ENCODE measurements around the gene PTGFRN. TPM values are rescaled to one million over a fixed set of nuclear protein-coding genes. Genes with fewer than 3 reads are reported as not detected.

The PTGFRN gene
- total and polyA plus RNA-seq, 9 donors = 22.9 to 106 (median 65.8) TPM

DNA sequence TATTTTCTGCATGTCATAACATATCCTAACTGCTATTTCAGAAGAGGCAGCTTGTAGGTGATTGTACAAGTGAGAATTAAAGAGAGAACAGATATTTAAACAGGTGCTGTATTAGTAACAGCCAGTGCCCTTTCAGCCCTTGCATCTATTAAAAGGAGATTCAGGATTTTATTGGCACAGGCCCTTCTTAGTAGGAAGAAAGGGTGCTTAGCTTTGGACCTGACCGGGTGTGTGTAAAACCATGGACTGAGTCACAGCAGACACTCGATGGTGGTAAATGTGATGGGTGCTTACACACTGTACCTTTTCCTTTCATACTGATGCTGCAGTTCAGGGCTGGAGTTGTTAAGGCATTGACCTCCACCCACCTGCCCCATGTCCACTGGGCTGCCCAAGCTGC is 79.2 kb downstream of the PTGFRN start:
- Histone ChIP-seq H3K4me3 (no peak overlapping the region), H3K36me3 (no peaks in the 10 kb centered on the region), H3K27ac (no peak overlapping the region), H3K9me3 (no peaks in the 10 kb centered on the region), H3K27me3 (no peaks in the 10 kb centered on the region), H3K4me1 (ENCODE audit: insufficient read depth) (peaks cover 3% of the 10 kb centered on the region)
- 78 to 95% (median 93%) methylated on average over 2 of the region's 2 CpGs for WGBS, 3 donors
- TF ChIP-seq POLR2A (IDR thresholded peaks at IDR 0.05) (no peak), EP300 (IDR thresholded peaks at IDR 0.05) (no peak)
- TF ChIP-seq, protein P1, sequence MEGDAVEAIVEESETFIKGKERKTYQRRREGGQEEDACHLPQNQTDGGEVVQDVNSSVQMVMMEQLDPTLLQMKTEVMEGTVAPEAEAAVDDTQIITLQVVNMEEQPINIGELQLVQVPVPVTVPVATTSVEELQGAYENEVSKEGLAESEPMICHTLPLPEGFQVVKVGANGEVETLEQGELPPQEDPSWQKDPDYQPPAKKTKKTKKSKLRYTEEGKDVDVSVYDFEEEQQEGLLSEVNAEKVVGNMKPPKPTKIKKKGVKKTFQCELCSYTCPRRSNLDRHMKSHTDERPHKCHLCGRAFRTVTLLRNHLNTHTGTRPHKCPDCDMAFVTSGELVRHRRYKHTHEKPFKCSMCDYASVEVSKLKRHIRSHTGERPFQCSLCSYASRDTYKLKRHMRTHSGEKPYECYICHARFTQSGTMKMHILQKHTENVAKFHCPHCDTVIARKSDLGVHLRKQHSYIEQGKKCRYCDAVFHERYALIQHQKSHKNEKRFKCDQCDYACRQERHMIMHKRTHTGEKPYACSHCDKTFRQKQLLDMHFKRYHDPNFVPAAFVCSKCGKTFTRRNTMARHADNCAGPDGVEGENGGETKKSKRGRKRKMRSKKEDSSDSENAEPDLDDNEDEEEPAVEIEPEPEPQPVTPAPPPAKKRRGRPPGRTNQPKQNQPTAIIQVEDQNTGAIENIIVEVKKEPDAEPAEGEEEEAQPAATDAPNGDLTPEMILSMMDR (IDR thresholded peaks at IDR 0.05) = no peak
- DNase-seq = no peak
- intact Hi-C loops (cut with DNase I) = no loop called here

DNA sequence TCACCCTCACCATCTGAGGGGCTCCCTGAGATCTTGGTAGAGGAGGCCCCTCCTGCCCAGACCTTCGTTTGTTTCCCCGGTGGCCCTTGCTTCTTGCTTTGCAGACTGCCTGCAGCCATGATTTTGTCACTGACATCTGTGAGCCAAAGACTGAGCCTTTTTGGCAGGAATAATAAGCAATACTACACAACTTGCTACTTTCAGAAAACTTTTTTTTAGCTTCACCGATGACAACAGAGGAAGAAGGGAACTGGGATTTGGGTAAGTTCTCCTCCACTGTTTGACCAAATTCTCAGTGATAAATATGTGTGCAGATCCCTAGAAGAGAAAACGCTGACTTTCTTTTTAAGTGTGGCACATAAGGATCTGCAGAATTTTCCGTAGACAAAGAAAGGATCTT is 80.1 kb downstream of the PTGFRN start:
- Histone ChIP-seq H3K9me3 (no peaks in the 10 kb centered on the region), H3K36me3 (no peaks in the 10 kb centered on the region), H3K4me1 (ENCODE audit: insufficient read depth) (no peaks in the 10 kb centered on the region), H3K4me3 (no peak overlapping the region), H3K27me3 (no peaks in the 10 kb centered on the region), H3K27ac (no peak overlapping the region)
- WGBS, 3 donors = 85 to 90% (median 89%) methylated on average over 5 of the region's 5 CpGs
- TF ChIP-seq, protein P1 (IDR thresholded peaks at IDR 0.05) = no peak
- no peak for TF ChIP-seq POLR2A (IDR thresholded peaks at IDR 0.05)
- TF ChIP-seq EP300 (IDR thresholded peaks at IDR 0.05) = no peak
- intact Hi-C loops (cut with DNase I) = no loop called here
- DNase-seq = no peak

DNA sequence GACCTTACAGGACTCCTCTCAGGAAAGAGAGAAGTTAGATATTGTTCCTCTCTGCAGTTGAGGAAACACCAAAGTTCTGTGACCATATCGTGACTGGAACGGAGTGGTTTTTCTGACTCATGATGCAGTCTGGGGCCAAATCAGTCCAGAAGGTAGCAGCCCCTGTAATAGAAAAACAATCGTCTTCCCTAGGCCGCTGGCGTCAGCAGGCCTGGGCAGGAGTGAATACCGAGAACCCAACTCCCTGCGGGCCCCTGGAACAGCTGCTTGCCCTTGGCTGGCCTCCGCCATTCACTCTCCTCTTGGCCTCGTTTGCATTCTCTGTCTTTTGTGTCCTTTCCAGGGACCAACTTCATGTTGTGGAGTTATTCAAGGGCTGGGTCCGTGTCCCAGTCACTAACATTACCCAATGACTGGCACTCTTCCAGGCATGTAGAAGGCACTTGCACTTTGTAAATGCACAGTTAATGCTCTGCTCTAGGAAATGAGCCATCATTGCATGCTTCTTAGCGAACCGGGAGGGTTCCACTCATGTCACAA is 81.0 kb downstream of the PTGFRN start:
- H3K9me3 ChIP-seq = no peaks in the 10 kb centered on the region
- 85 to 88% (median 87%) methylated on average over 12 of the region's 12 CpGs for whole genome bisulfite sequencing, 3 donors
- no peaks in the 10 kb centered on the region for H3K27me3 ChIP-seq
- no peak overlapping the region for H3K4me3 ChIP-seq
- no peaks in the 10 kb centered on the region for H3K4me1 ChIP-seq (ENCODE audit: insufficient read depth)
- H3K27ac ChIP-seq = no peak overlapping the region
- DNase-seq = no peak
- intact Hi-C loops (cut with DNase I) = no loop called here
- no peaks in the 10 kb centered on the region for H3K36me3 ChIP-seq
- TF ChIP-seq, protein P1 (IDR thresholded peaks at IDR 0.05) = no peak
- TF ChIP-seq POLR2A (IDR thresholded peaks at IDR 0.05) (no peak), EP300 (IDR thresholded peaks at IDR 0.05) (no peak)

DNA sequence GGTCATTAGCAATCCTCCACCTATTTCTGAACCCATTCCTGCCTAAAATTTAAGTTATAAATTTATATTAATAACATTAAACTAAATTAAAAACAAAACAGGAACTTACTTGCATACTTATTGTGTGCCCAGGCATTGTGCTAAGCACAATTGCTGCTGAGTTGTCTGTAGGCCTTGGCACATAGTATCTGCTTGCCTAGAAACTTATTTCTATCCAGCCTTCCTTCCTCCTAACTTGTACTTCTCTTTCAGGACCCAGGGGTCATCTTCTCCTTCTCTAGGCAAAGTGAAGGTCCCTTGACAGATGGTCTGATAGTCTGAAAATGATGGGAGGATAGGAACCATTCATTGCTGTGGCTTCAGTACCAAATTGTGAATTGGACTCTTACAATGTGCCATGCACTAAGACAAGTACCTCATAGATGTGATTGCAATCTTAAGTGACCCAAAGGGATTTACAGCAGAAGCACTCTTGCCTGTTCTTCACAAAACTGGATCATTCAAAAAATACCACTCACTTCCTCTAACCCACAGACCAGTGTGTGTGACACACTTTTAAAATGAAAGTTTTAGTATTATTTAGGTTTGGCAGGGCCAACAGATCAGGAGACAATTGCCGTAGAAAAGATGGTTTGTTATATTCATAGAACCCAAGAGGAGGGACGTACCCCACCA is 81.6 kb downstream of the PTGFRN start:
- WGBS, 3 donors = 45 to 95% (median 73%) methylated on average over 2 of the region's 2 CpGs
- Histone ChIP-seq H3K4me3 (no peak overlapping the region), H3K27ac (no peak overlapping the region), H3K27me3 (no peaks in the 10 kb centered on the region), H3K9me3 (no peaks in the 10 kb centered on the region), H3K4me1 (ENCODE audit: insufficient read depth) (no peaks in the 10 kb centered on the region), H3K36me3 (no peaks in the 10 kb centered on the region)
- intact Hi-C loops (cut with DNase I) = no loop called here
- no peak for TF ChIP-seq POLR2A (IDR thresholded peaks at IDR 0.05)
- TF ChIP-seq, protein P1 (IDR thresholded peaks at IDR 0.05) = no peak
- no peak for TF ChIP-seq EP300 (IDR thresholded peaks at IDR 0.05)
- no peak for DNase-seq
